ENCODE results near the gene UNC5C. TPM values are rescaled to one million over a fixed set of nuclear protein-coding genes. Genes with fewer than 3 reads are reported as not detected.

The UNC5C gene
- total and polyA plus RNA-seq, 2 of the 8 experiments (the other 6 are each of a cell fraction or from before 2014, with no cell fraction given): 0.30 to 1.3 TPM

DNA sequence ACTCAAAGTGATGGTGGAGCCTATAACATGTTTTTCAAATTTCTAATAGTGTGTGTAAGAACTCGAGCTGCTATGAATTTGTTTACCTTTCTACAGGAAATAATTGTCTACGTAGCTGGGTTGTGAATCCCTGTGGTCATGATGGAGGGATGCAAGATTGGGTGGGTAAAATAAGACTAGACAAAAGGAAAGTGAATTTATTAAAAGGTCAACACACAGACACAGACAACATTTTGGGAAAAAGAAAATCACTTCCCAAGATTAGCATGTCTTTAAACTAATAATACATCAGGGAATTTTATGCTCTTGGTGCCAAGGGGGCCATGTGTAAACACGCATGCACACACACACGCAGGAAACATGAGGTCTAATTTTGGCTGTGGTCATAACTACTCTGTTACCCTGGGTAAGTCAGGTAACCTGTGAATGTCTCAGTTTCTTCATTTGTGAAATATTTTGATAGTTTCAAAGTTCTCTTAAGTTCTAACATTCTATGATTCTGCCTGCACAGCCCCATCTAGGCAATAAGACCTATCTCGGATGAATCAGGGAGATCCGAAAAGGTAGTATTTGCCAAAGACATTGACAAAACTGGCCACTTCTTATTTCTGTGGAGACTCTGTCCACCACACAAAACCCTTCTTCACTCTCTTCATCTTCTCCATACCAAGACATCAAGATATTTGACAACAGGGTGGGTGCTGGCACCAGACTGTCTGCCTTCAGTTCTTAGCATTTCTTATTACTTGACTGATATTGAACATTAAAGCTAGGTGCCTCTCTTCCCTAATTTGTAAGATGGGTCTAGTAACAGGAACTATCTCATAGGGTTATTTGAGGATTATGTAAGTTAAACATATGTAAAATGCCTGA lies 1.6 kb upstream of the UNC5C start:
- H4K8ac ChIP-seq (ENCODE audit: extremely low read depth, insufficient read depth, low read length): no peak overlapping the region
- no peak overlapping the region for H3K4ac ChIP-seq (replicated peaks; ENCODE audit: insufficient read length, low read depth, low read length)
- no peak overlapping the region for H3K14ac ChIP-seq (ENCODE audit: insufficient read length)
- ChIA-PET POLR2A (ENCODE audit: partially characterized antibody) (interaction anchor here (0.7 kb wide), 1 partner anchor 87 kb away, joined by 3 read pairs; no protein-coding TSS in a partner anchor), CTCF (ENCODE audit: partially characterized antibody) (interaction anchor here (0.5 to 8.9 kb wide), 7 partner anchors 9 to 931 kb away, joined by 3 to 52 read pairs (median 4); no protein-coding TSS in a partner anchor)
- H3K23me2 ChIP-seq (ENCODE audit: low read depth, low read length): peaks cover 24% of the 10 kb centered on the region
- H3K23ac ChIP-seq (ENCODE audit: insufficient read length): no peak overlapping the region
- peak overlapping the region; percentile 99 for H3K4me2 ChIP-seq (ENCODE audit: insufficient read depth in 1 of 2, low read depth in 2 of 2, low read length in 2 of 2)
- H3K36me3 ChIP-seq (ENCODE audit: control insufficient read depth in 2 of 4, insufficient read depth in 4 of 4, low read length in 3 of 4): no peaks in the 10 kb centered on the region
- peaks cover 1 to 7% (median 3%) of the 10 kb centered on the region in 4 experiments; a peak in 5 of 7 replicates for H3K4me1 ChIP-seq (replicated peaks in 1 of 4; ENCODE audit: control insufficient read depth in 3 of 4, insufficient read depth in 4 of 4, low read length in 3 of 4)
- H3K79me1 ChIP-seq (ENCODE audit: low read depth, low read length): no peaks in the 10 kb centered on the region
- H3K9me3 ChIP-seq (ENCODE audit: insufficient read depth in 2 of 2, low read depth in 1 of 2, low read length in 1 of 2): no peaks in the 10 kb centered on the region
- H3K27ac ChIP-seq (ENCODE audit: low read depth, low read length): no peak overlapping the region
- H4K5ac ChIP-seq (ENCODE audit: insufficient read length, low read depth, low read length): no peak overlapping the region
- DNase-seq (ENCODE audit: low read depth in 1 of 2, low spot score in 2 of 2) (no peak), FAIRE-seq (no peak)
- no peak overlapping the region for H3K18ac ChIP-seq (ENCODE audit: extremely low read depth, low read length)
- peak overlapping the region; percentile 59 to 82 (median 68); a peak in 7 of 8 replicates for H3K4me3 ChIP-seq (ENCODE audit: extremely low read depth in 1 of 4, insufficient read depth in 2 of 4, low read depth in 3 of 4, low read length in 4 of 4)
- H4K20me1 ChIP-seq (replicated peaks in 1 of 2; ENCODE audit: control insufficient read depth in 1 of 2, insufficient read depth in 2 of 2, low read length in 2 of 2): no peaks in the 10 kb centered on the region
- WGBS, 2 experiments (ENCODE audit: extremely low coverage in 1 of 2, insufficient coverage in 1 of 2, insufficient read length in 1 of 2, insufficient replicate concordance in 2 of 2, low coverage in 1 of 2, low lambda C conversion rate in 2 of 2, missing lambda C conversion rate in 1 of 2): 69% methylated on average over 6 of the region's 6 CpGs; no CpG with 5 or more reads in 1 of the 2 experiments
- H4K91ac ChIP-seq (replicated peaks; ENCODE audit: insufficient read length, low read length): no peak overlapping the region
- H2BK5ac ChIP-seq (ENCODE audit: low read depth, low read length): no peak overlapping the region
- H2BK15ac ChIP-seq (ENCODE audit: low read length): no peak overlapping the region
- H2BK12ac ChIP-seq (ENCODE audit: low read depth, low read length): no peak overlapping the region
- H2AK5ac ChIP-seq (ENCODE audit: low read depth, low read length): no peak overlapping the region
- H2BK120ac ChIP-seq (replicated peaks; ENCODE audit: low read depth, low read length): no peak overlapping the region
- H2BK20ac ChIP-seq (ENCODE audit: low read length): no peak overlapping the region
- H3K56ac ChIP-seq (replicated peaks; ENCODE audit: insufficient read length, low read depth, low read length): no peak overlapping the region
- peaks cover 10 to 54% (median 31%) of the 10 kb centered on the region in 4 experiments; a peak in 6 of 7 replicates for H3K27me3 ChIP-seq (replicated peaks in 1 of 4; ENCODE audit: control insufficient read depth in 3 of 4, extremely low read depth in 1 of 4, insufficient read depth in 3 of 4, low read length in 3 of 4)
- H3K9ac ChIP-seq (replicated peaks in 1 of 4; ENCODE audit: extremely low read depth in 1 of 4, low read depth in 3 of 4, low read length in 3 of 4): no peak overlapping the region
- H2AFZ ChIP-seq (ENCODE audit: low read length): no peak overlapping the region
- no peaks in the 10 kb centered on the region for H3K79me2 ChIP-seq (ENCODE audit: control insufficient read depth in 1 of 2, insufficient read depth in 2 of 2, low read length in 2 of 2)
- TF ChIP-seq EZH2 (IDR thresholded peaks at IDR 0.05; ENCODE audit: low read depth, low read length, severe bottlenecking): no peak
- TF ChIP-seq CEBPB (IDR thresholded peaks at IDR 0.05; ENCODE audit: low read depth, low read length): no peak
- no peak for TF ChIP-seq EP300 (IDR thresholded peaks at IDR 0.05; ENCODE audit: borderline replicate concordance in 1 of 2, low read depth in 2 of 2, low read length in 2 of 2)
- TF ChIP-seq NANOG (IDR thresholded peaks at IDR 0.05; ENCODE audit: insufficient read depth, low read depth, low read length, poor library complexity, severe bottlenecking): no peak
- TF ChIP-seq MAFK (IDR thresholded peaks at IDR 0.05; ENCODE audit: low read depth, low read length): no peak
- no peak for TF ChIP-seq SP1 (IDR thresholded peaks at IDR 0.05; ENCODE audit: low read depth, low read length)
- TF ChIP-seq RNF2 (IDR thresholded peaks at IDR 0.05; ENCODE audit: borderline replicate concordance, low read depth, low read length, missing control alignments, poor library complexity, severe bottlenecking): no peak
- no peak for TF ChIP-seq JUN (IDR thresholded peaks at IDR 0.05; ENCODE audit: low read depth, low read length)
- no peak for TF ChIP-seq SP4 (IDR thresholded peaks at IDR 0.05; ENCODE audit: low read length)
- no peak for TF ChIP-seq SIX5 (IDR thresholded peaks at IDR 0.05; ENCODE audit: low read depth, low read length)
- no peak for TF ChIP-seq CHD2 (IDR thresholded peaks at IDR 0.05; ENCODE audit: low read length)
- TF ChIP-seq GABPA (IDR thresholded peaks at IDR 0.05; ENCODE audit: borderline replicate concordance, insufficient read depth, low read length): no peak
